Stimulated activated CD4-positive, alpha-beta T cell treated with anti-CD3 and anti-CD28 coated beads, Interleukin-4, amount 100 ng/mL, for 24 hours (primary cell): ENCODE measurements around the gene PSMC2.
"Not testable (repeated sequence)": the region's sequence is repeated elsewhere in the genome, so short reads cannot be mapped to it uniquely, and the experiment has no call there.

Experiments
- DNase-seq: peaks from one replicate; pipeline ENCODE4 v3.0.0-alpha.2; 2020

Gene PSMC2

GRCh38 chr7:103380395-103381191 lies 33.1 kb downstream of the PSMC2 start:
- no peak for DNase-seq

GRCh38 chr7:103381280-103382031 lies 34.0 kb downstream of the PSMC2 start:
- DNase-seq = no peak

GRCh38 chr7:103382032-103382402 lies 34.6 kb downstream of the PSMC2 start:
- no peak for DNase-seq

- no peak for DNase-seq
Observed at GRCh38 chr7:103387242-103387641, 39.8 kb downstream of the PSMC2 start.

GRCh38 chr7:103388469-103389140 lies 41.2 kb downstream of the PSMC2 start:
- no peak for DNase-seq

GRCh38 chr7:103389263-103389662 lies 41.8 kb downstream of the PSMC2 start:
- DNase-seq = no peak

- DNase-seq = no peak
Observed at GRCh38 chr7:103391150-103391549, 43.7 kb downstream of the PSMC2 start.

- DNase-seq = no peak
Observed at GRCh38 chr7:103391976-103392375, 44.5 kb downstream of the PSMC2 start.

- DNase-seq = no peak
Observed at GRCh38 chr7:103394566-103394965, 47.1 kb downstream of the PSMC2 start.

GRCh38 chr7:103395071-103395470 lies 47.6 kb downstream of the PSMC2 start:
- DNase-seq = no peak

- DNase-seq = no peak
Observed at GRCh38 chr7:103396471-103396870, 49.0 kb downstream of the PSMC2 start.

GRCh38 chr7:103398483-103399127 lies 51.2 kb downstream of the PSMC2 start:
- DNase-seq = no peak

GRCh38 chr7:103399687-103400086 lies 52.2 kb downstream of the PSMC2 start:
- not testable (repeated sequence) for DNase-seq

- DNase-seq = not testable (repeated sequence)
Observed at GRCh38 chr7:103405789-103406613, 58.6 kb downstream of the PSMC2 start.

- no peak for DNase-seq
Observed at GRCh38 chr7:103412151-103412550, 64.7 kb downstream of the PSMC2 start.

GRCh38 chr7:103413407-103413806 lies 66.0 kb downstream of the PSMC2 start:
- DNase-seq = no peak

- no peak for DNase-seq
Observed at GRCh38 chr7:103418241-103418640, 70.8 kb downstream of the PSMC2 start.
